ENCODE data around the gene GRPEL1.
"Not testable (repeated sequence)": the region's sequence is repeated elsewhere in the genome, so short reads cannot be mapped to it uniquely, and the experiment has no call there.

GRPEL1 gene

GRCh38 chr4:7067452-7068278, at the start of gene GRPEL1:
TSS of gene GRPEL1 (minus strand) at chr4:7068064. CDS start at chr4:7068032, 32 bp downstream.
- DNase-seq (ENCODE audit: low spot score), result peak; percentile 100

GRCh38 chr4:7116705-7117104, 48.8 kb upstream of the GRPEL1 start:
- no peak for DNase-seq (ENCODE audit: low spot score)

- no peak for DNase-seq (ENCODE audit: low spot score)
Observed at GRCh38 chr4:7115557-7116340, 47.9 kb upstream of the GRPEL1 start.

- DNase-seq (ENCODE audit: low spot score), result no peak
Observed at GRCh38 chr4:7112656-7113055, 44.8 kb upstream of the GRPEL1 start.

GRCh38 chr4:7111441-7111840, 43.6 kb upstream of the GRPEL1 start:
- no peak for DNase-seq (ENCODE audit: low spot score)

- DNase-seq (ENCODE audit: low spot score), result no peak
Observed at GRCh38 chr4:7110546-7110945, 42.7 kb upstream of the GRPEL1 start.

GRCh38 chr4:7109169-7109568, 41.3 kb upstream of the GRPEL1 start:
- DNase-seq (ENCODE audit: low spot score), result no peak

GRCh38 chr4:7108660-7109059, 40.8 kb upstream of the GRPEL1 start:
- no peak for DNase-seq (ENCODE audit: low spot score)

GRCh38 chr4:7108046-7108625, 40.3 kb upstream of the GRPEL1 start:
- no peak for DNase-seq (ENCODE audit: low spot score)

- DNase-seq (ENCODE audit: low spot score), result no peak
Observed at GRCh38 chr4:7107166-7107905, 39.5 kb upstream of the GRPEL1 start.

GRCh38 chr4:7105276-7105675, 37.4 kb upstream of the GRPEL1 start:
- DNase-seq (ENCODE audit: low spot score), result no peak

- DNase-seq (ENCODE audit: low spot score), result no peak
Observed at GRCh38 chr4:7104366-7105031, 36.6 kb upstream of the GRPEL1 start.

GRCh38 chr4:7103607-7104365, 35.9 kb upstream of the GRPEL1 start:
- DNase-seq (ENCODE audit: low spot score), result no peak

- peak; percentile 83 for DNase-seq (ENCODE audit: low spot score)
Observed at GRCh38 chr4:7103031-7103606, 35.3 kb upstream of the GRPEL1 start.

GRCh38 chr4:7102516-7102909, 34.6 kb upstream of the GRPEL1 start:
- DNase-seq (ENCODE audit: low spot score), result not testable (repeated sequence)

GRCh38 chr4:7101692-7102515, 34.0 kb upstream of the GRPEL1 start:
- peak; percentile 63 for DNase-seq (ENCODE audit: low spot score)

GRCh38 chr4:7096236-7096635, 28.4 kb upstream of the GRPEL1 start:
- DNase-seq (ENCODE audit: low spot score), result no peak

GRCh38 chr4:7095611-7096155, 27.8 kb upstream of the GRPEL1 start:
- DNase-seq (ENCODE audit: low spot score), result no peak

GRCh38 chr4:7094916-7095315, 27.1 kb upstream of the GRPEL1 start:
- no peak for DNase-seq (ENCODE audit: low spot score)
